Measurements from ENCODE around the gene GALNT10.

Gene GALNT10

DNA sequence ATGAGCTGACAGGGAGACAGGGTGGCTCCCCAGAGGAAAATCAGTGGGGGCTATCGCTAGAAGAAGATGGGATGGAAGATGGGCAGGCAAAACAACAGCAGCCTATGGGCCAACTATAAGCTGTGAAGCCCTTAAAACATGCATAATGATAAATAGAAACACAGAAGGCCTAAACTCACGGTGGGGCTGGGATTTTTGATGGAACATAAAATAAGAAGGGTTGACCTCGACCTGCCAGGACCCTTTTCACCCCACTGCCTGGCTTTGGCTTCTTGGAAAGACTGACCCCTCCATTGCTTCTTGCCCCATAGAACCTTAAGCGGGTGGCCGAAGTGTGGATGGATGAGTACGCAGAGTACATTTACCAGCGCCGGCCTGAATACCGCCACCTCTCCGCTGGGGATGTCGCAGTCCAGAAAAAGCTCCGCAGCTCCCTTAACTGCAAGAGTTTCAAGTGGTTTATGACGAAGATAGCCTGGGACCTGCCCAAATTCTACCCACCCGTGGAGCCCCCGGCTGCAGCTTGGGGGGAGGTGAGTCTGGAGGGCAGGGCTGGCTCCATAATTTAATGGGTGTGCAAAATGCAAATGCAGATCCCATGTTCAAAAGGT, 218.8 kb downstream of the GALNT10 start:
- Histone ChIP-seq H2AK5ac (ENCODE audit: low read depth, low read length) (no peak overlapping the region), H3K18ac (ENCODE audit: low read length) (no peak overlapping the region), H3K4me1 (ENCODE audit: control insufficient read depth in 2 of 2, insufficient read depth in 1 of 2, low read depth in 1 of 2, low read length in 2 of 2) (peaks cover 2 to 5% of the 10 kb centered on the region in 2 donors), H3K4me3 (ENCODE audit: low read length in 2 of 2) (no peak overlapping the region), H4K8ac (ENCODE audit: low read depth, low read length) (no peak overlapping the region), H3K14ac (ENCODE audit: low read length) (no peak overlapping the region), H3K27ac (replicated peaks; ENCODE audit: low read length) (no peak overlapping the region), H4K91ac (ENCODE audit: low read depth, low read length, poor library complexity) (no peak overlapping the region), H3K9ac (ENCODE audit: low read depth, low read length, poor library complexity) (no peak overlapping the region), H2AFZ (ENCODE audit: low read length) (no peak overlapping the region), H3K27me3 (ENCODE audit: control insufficient read depth in 3 of 3, insufficient read depth in 3 of 3, low read depth in 1 of 3, low read length in 3 of 3) (peaks cover 0 to 3% (median 0%) of the 10 kb centered on the region in 3 experiments), H3K4ac (ENCODE audit: low read length) (no peak overlapping the region), H2BK15ac (ENCODE audit: low read length) (no peak overlapping the region), H3K9me3 (replicated peaks in 1 of 2; ENCODE audit: control insufficient read depth in 2 of 2, insufficient read depth in 1 of 2, low read depth in 1 of 2, low read length in 2 of 2) (no peaks in the 10 kb centered on the region), H2BK12ac (ENCODE audit: low read length) (no peak overlapping the region), H2BK5ac (ENCODE audit: low read length) (no peak overlapping the region), H3K36me3 (replicated peaks in 1 of 2; ENCODE audit: control insufficient read depth in 2 of 2, insufficient read depth in 2 of 2, low read length in 2 of 2) (peaks cover 0 to 50% of the 10 kb centered on the region in 2 donors), H3K79me1 (ENCODE audit: low read depth, low read length) (no peaks in the 10 kb centered on the region), H3K4me2 (ENCODE audit: insufficient read depth, low read length, poor library complexity, severe bottlenecking) (no peak overlapping the region), H3K23ac (ENCODE audit: low read depth, low read length, poor library complexity) (no peak overlapping the region), H2BK120ac (ENCODE audit: low read depth, low read length) (no peak overlapping the region)
- no peak for DNase-seq (ENCODE audit: low spot score)
- WGBS, 2 donors (ENCODE audit: extremely low coverage in 2 of 2, insufficient read length in 2 of 2, insufficient replicate concordance in 1 of 2), result no CpG with 5 or more reads among the region's 15 CpGs

DNA sequence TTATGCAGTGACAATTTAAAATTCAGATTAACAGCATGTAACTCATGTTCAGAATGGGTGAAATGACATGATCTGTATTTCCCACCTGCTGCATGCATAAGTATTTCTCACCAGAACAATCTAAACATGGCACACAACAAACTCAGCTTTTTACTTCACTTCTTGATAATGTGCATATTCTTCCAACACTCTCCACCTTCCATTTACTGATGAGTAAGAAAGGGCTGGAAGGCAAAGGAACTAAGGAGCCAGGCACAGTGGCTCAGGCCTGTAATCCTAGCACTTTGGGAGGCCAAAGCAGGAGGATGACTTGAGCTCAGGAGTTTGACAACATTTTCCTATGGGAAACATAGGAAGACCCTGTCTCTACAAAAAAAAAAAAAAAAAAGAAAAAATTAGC, 219.5 kb downstream of the GALNT10 start:
- Histone ChIP-seq H3K27ac (replicated peaks; ENCODE audit: low read length) (no peak overlapping the region), H2AK5ac (ENCODE audit: low read depth, low read length) (no peak overlapping the region), H3K14ac (ENCODE audit: low read length) (no peak overlapping the region), H3K9ac (ENCODE audit: low read depth, low read length, poor library complexity) (no peak overlapping the region), H2BK12ac (ENCODE audit: low read length) (no peak overlapping the region), H2BK120ac (ENCODE audit: low read depth, low read length) (no peak overlapping the region), H3K23ac (ENCODE audit: low read depth, low read length, poor library complexity) (no peak overlapping the region), H3K79me1 (ENCODE audit: low read depth, low read length) (no peaks in the 10 kb centered on the region), H3K4ac (ENCODE audit: low read length) (no peak overlapping the region), H2BK5ac (ENCODE audit: low read length) (no peak overlapping the region), H3K36me3 (replicated peaks in 1 of 2; ENCODE audit: control insufficient read depth in 2 of 2, insufficient read depth in 2 of 2, low read length in 2 of 2) (peaks cover 0 to 55% of the 10 kb centered on the region in 2 donors), H3K4me2 (ENCODE audit: insufficient read depth, low read length, poor library complexity, severe bottlenecking) (no peak overlapping the region), H3K18ac (ENCODE audit: low read length) (no peak overlapping the region), H3K4me3 (ENCODE audit: low read length in 2 of 2) (no peak overlapping the region), H2BK15ac (ENCODE audit: low read length) (no peak overlapping the region), H2AFZ (ENCODE audit: low read length) (no peak overlapping the region), H4K8ac (ENCODE audit: low read depth, low read length) (no peak overlapping the region), H3K27me3 (ENCODE audit: control insufficient read depth in 3 of 3, insufficient read depth in 3 of 3, low read depth in 1 of 3, low read length in 3 of 3) (peaks cover 0 to 3% (median 0%) of the 10 kb centered on the region in 3 experiments), H3K4me1 (ENCODE audit: control insufficient read depth in 2 of 2, insufficient read depth in 1 of 2, low read depth in 1 of 2, low read length in 2 of 2) (peaks cover 0 to under 1% of the 10 kb centered on the region in 2 donors), H3K9me3 (replicated peaks in 1 of 2; ENCODE audit: control insufficient read depth in 2 of 2, insufficient read depth in 1 of 2, low read depth in 1 of 2, low read length in 2 of 2) (no peaks in the 10 kb centered on the region), H4K91ac (ENCODE audit: low read depth, low read length, poor library complexity) (no peak overlapping the region)
- no peak for DNase-seq (ENCODE audit: low spot score)

DNA sequence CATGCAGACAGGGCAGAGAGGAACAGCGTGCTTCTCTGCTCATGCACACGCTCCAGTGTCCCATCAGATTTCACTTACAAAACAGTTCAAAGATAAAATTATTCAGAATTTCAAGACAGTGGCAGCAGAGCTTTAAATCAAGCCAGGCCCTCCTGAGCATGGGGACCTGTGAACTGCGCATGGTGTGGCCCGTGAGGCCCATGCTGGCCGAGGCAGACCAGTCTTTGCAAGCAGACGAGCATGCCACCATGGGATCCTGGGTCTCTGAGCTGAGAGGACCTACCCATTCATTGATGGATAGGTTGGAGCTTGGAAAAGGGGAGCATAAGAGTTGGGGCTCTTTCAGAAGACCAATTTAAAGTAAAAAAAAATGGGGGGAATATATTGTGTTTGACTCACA, 220.3 kb downstream of the GALNT10 start:
- H2BK5ac ChIP-seq (ENCODE audit: low read length), result no peak overlapping the region
- no peak overlapping the region for H2AK5ac ChIP-seq (ENCODE audit: low read depth, low read length)
- no CpG with 5 or more reads among the region's 6 CpGs for WGBS, 2 donors (ENCODE audit: extremely low coverage in 2 of 2, insufficient read length in 2 of 2, insufficient replicate concordance in 1 of 2)
- H3K27ac ChIP-seq (replicated peaks; ENCODE audit: low read length), result no peak overlapping the region
- H3K14ac ChIP-seq (ENCODE audit: low read length), result no peak overlapping the region
- H3K4ac ChIP-seq (ENCODE audit: low read length), result no peak overlapping the region
- H3K9me3 ChIP-seq (replicated peaks in 1 of 2; ENCODE audit: control insufficient read depth in 2 of 2, insufficient read depth in 1 of 2, low read depth in 1 of 2, low read length in 2 of 2), result no peaks in the 10 kb centered on the region
- no peak overlapping the region for H3K23ac ChIP-seq (ENCODE audit: low read depth, low read length, poor library complexity)
- H2BK120ac ChIP-seq (ENCODE audit: low read depth, low read length), result no peak overlapping the region
- no peak overlapping the region for H3K18ac ChIP-seq (ENCODE audit: low read length)
- H3K4me3 ChIP-seq (ENCODE audit: low read length in 2 of 2), result no peak overlapping the region
- no peak overlapping the region for H4K8ac ChIP-seq (ENCODE audit: low read depth, low read length)
- no peak overlapping the region for H3K4me2 ChIP-seq (ENCODE audit: insufficient read depth, low read length, poor library complexity, severe bottlenecking)
- H3K27me3 ChIP-seq (ENCODE audit: control insufficient read depth in 3 of 3, insufficient read depth in 3 of 3, low read depth in 1 of 3, low read length in 3 of 3), result no peaks in the 10 kb centered on the region
- no peak for DNase-seq (ENCODE audit: low spot score)
- H3K79me1 ChIP-seq (ENCODE audit: low read depth, low read length), result no peaks in the 10 kb centered on the region
- no peak overlapping the region for H2BK15ac ChIP-seq (ENCODE audit: low read length)
- no peaks in the 10 kb centered on the region for H3K4me1 ChIP-seq (ENCODE audit: control insufficient read depth in 2 of 2, insufficient read depth in 1 of 2, low read depth in 1 of 2, low read length in 2 of 2)
- peaks cover 0 to 62% of the 10 kb centered on the region in 2 donors for H3K36me3 ChIP-seq (replicated peaks in 1 of 2; ENCODE audit: control insufficient read depth in 2 of 2, insufficient read depth in 2 of 2, low read length in 2 of 2)
- H3K9ac ChIP-seq (ENCODE audit: low read depth, low read length, poor library complexity), result no peak overlapping the region
- no peak overlapping the region for H4K91ac ChIP-seq (ENCODE audit: low read depth, low read length, poor library complexity)
- H2BK12ac ChIP-seq (ENCODE audit: low read length), result no peak overlapping the region
- no peak overlapping the region for H2AFZ ChIP-seq (ENCODE audit: low read length)

DNA sequence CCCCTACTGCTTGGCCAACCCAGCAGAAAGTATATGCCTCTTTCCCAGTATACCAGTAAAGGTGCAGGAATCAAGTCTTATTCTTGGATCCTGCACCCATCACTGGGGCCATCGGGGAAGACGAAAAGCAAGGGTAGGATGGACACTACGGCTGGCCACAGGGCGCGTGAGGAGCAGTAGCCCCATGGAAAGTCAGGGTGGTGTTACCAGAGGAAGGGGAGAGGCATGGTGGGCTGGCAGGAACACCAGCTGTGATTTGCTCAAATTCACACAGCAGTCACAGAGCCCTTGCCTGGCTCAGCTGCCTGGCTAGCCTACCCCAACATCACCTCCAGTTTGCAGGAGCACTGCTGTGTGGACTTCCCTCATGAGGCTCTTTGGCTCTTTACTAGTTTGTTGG, 220.8 kb downstream of the GALNT10 start:
- H2BK120ac ChIP-seq (ENCODE audit: low read depth, low read length), result no peak overlapping the region
- DNase-seq (ENCODE audit: low spot score), result no peak
- no peak overlapping the region for H2AFZ ChIP-seq (ENCODE audit: low read length)
- H3K27me3 ChIP-seq (ENCODE audit: control insufficient read depth in 3 of 3, insufficient read depth in 3 of 3, low read depth in 1 of 3, low read length in 3 of 3), result no peaks in the 10 kb centered on the region
- no peak overlapping the region for H3K23ac ChIP-seq (ENCODE audit: low read depth, low read length, poor library complexity)
- H3K4me1 ChIP-seq (ENCODE audit: control insufficient read depth in 2 of 2, insufficient read depth in 1 of 2, low read depth in 1 of 2, low read length in 2 of 2), result no peaks in the 10 kb centered on the region
- H2BK5ac ChIP-seq (ENCODE audit: low read length), result no peak overlapping the region
- no peaks in the 10 kb centered on the region for H3K9me3 ChIP-seq (replicated peaks in 1 of 2; ENCODE audit: control insufficient read depth in 2 of 2, insufficient read depth in 1 of 2, low read depth in 1 of 2, low read length in 2 of 2)
- H4K8ac ChIP-seq (ENCODE audit: low read depth, low read length), result peak overlapping the region; percentile 20
- H3K4ac ChIP-seq (ENCODE audit: low read length), result no peak overlapping the region
- no peak overlapping the region for H3K18ac ChIP-seq (ENCODE audit: low read length)
- no peak overlapping the region for H3K4me2 ChIP-seq (ENCODE audit: insufficient read depth, low read length, poor library complexity, severe bottlenecking)
- peaks cover under 1 to 67% of the 10 kb centered on the region in 2 donors for H3K36me3 ChIP-seq (replicated peaks in 1 of 2; ENCODE audit: control insufficient read depth in 2 of 2, insufficient read depth in 2 of 2, low read length in 2 of 2)
- H3K4me3 ChIP-seq (ENCODE audit: low read length in 2 of 2), result no peak overlapping the region
- H3K79me1 ChIP-seq (ENCODE audit: low read depth, low read length), result no peaks in the 10 kb centered on the region
- H4K91ac ChIP-seq (ENCODE audit: low read depth, low read length, poor library complexity), result no peak overlapping the region
- no peak overlapping the region for H2BK12ac ChIP-seq (ENCODE audit: low read length)
- no peak overlapping the region for H2AK5ac ChIP-seq (ENCODE audit: low read depth, low read length)
- no peak overlapping the region for H3K14ac ChIP-seq (ENCODE audit: low read length)
- H2BK15ac ChIP-seq (ENCODE audit: low read length), result no peak overlapping the region
- H3K9ac ChIP-seq (ENCODE audit: low read depth, low read length, poor library complexity), result no peak overlapping the region
- no CpG with 5 or more reads among the region's 5 CpGs for WGBS, 2 donors (ENCODE audit: extremely low coverage in 2 of 2, insufficient read length in 2 of 2, insufficient replicate concordance in 1 of 2)
- H3K27ac ChIP-seq (replicated peaks; ENCODE audit: low read length), result no peak overlapping the region
